HL-60 (cell line): ENCODE measurements around the gene IL20RB.

Experiments used
- GABPA ChIP-seq: IDR thresholded peaks from 2 replicates; pipeline ENCODE4 v1.6.1; 2012; ENCODE audit warnings: low read depth
- POLR2AphosphoS5 ChIP-seq: IDR thresholded peaks from 2 replicates; pipeline ENCODE4 v1.6.1; 2012; ENCODE audit warnings: low read depth
- TF ChIP-seq, protein P1 (sequence below): IDR thresholded peaks from one replicate; pipeline ENCODE4 v1.5.1; 2011; ENCODE audit warnings: low read length, control low read depth, inconsistent platforms; ENCODE audit not compliant: insufficient read depth

DNA sequence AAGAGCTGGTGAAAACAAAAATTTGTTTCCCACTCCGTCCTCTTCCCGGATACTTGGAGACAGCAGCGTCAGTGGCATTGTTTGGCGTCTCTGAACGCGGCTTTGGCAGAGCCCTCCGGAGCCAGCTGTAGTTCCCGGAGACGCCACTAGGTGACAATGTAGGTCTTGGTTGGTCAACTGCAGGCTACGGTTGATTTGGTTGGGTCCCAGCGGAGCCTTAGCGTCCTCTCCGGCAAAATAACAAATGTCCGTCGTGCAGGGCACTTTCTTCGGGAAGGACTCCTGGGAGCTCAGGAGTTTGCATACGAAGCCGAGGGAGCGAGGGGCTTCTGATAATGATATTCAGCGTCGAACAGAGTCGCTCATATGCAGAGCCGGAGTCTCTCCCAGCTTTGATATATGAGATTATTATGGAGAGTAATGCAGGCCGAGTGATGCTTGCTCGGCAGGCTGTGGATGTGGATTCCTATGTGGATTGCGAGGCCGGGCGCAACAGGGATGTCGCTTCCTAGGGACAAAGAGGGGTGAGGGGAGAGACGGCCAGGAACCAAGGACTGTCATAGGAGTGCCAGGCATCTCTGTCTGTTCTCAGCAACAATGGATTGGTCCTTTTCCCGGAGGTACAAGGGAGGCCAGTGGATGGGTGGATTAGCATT lies 74.8 kb downstream of the IL20RB start:
- TF ChIP-seq, protein P1, sequence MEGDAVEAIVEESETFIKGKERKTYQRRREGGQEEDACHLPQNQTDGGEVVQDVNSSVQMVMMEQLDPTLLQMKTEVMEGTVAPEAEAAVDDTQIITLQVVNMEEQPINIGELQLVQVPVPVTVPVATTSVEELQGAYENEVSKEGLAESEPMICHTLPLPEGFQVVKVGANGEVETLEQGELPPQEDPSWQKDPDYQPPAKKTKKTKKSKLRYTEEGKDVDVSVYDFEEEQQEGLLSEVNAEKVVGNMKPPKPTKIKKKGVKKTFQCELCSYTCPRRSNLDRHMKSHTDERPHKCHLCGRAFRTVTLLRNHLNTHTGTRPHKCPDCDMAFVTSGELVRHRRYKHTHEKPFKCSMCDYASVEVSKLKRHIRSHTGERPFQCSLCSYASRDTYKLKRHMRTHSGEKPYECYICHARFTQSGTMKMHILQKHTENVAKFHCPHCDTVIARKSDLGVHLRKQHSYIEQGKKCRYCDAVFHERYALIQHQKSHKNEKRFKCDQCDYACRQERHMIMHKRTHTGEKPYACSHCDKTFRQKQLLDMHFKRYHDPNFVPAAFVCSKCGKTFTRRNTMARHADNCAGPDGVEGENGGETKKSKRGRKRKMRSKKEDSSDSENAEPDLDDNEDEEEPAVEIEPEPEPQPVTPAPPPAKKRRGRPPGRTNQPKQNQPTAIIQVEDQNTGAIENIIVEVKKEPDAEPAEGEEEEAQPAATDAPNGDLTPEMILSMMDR: peak; percentile 95
- TF ChIP-seq GABPA (no peak), POLR2AphosphoS5 (no peak)
